GM23338 (cell line): Measurements from ENCODE around the gene WHAMM. TPM values are rescaled to one million over a fixed set of nuclear protein-coding genes. Genes with fewer than 3 reads are reported as not detected.

Experiments used
- ATAC-seq: fragments of 200-7000 bp; cut with Tn5 transposase; 3 replicates; pipeline ENCODE4 v1.9.1; 2020
- DNase-seq: peaks from one replicate; pipeline ENCODE4 v3.0.0-alpha.2; 2015; ENCODE audit warnings: low spot score
- H2AFZ ChIP-seq: fragments of 200-600 bp; sonication (generic); 2 replicates; pipeline ENCODE4 v1.8.0; 2016; ENCODE audit warnings: antibody characterized with exemption, mild to moderate bottlenecking, moderate library complexity
- H3F3A ChIP-seq: fragments of 200-600 bp; sonication (generic); replicated peaks from 2 replicates; pipeline ENCODE4 v1.8.0; 2017; ENCODE audit warnings: antibody characterized with exemption, mixed run types, low read depth
- H3K27ac ChIP-seq: fragments of 200-600 bp; sonication (generic); 2 replicates; pipeline ENCODE4 v1.6.1; 2016; ENCODE audit warnings: low read depth
- H3K27me3 ChIP-seq: fragments of 200-600 bp; sonication (generic); 2 replicates; pipeline ENCODE4 v1.8.0; 2016; ENCODE audit warnings: mild to moderate bottlenecking, mixed run types, moderate library complexity; ENCODE audit not compliant: insufficient read depth
- H3K36me3 ChIP-seq: fragments of 200-600 bp; sonication (generic); 2 replicates; pipeline ENCODE4 v1.8.0; 2016; ENCODE audit warnings: mild to moderate bottlenecking; ENCODE audit not compliant: insufficient read depth
- H3K4me1 ChIP-seq: fragments of 200-600 bp; sonication (generic); 2 replicates; pipeline ENCODE4 v1.8.0; 2016; ENCODE audit warnings: mild to moderate bottlenecking, moderate library complexity; ENCODE audit not compliant: insufficient read depth
- H3K4me2 ChIP-seq: fragments of 200-600 bp; sonication (generic); 2 replicates; pipeline ENCODE4 v1.7.1; 2017; ENCODE audit warnings: mixed run types
- H3K4me3 ChIP-seq: fragments of 200-600 bp; sonication (generic); 2 replicates; pipeline ENCODE4 v1.6.1; 2016; ENCODE audit warnings: mixed run types
- H3K79me2 ChIP-seq: fragments of 200-600 bp; sonication (generic); replicated peaks from 2 replicates; pipeline ENCODE4 v1.8.0; 2017; ENCODE audit warnings: mild to moderate bottlenecking; ENCODE audit not compliant: insufficient read depth
- H3K9me2 ChIP-seq: fragments of 200-600 bp; sonication (generic); 2 replicates; pipeline ENCODE4 v1.8.0; 2017; ENCODE audit not compliant: insufficient read depth
- H4K20me1 ChIP-seq: fragments of 200-600 bp; sonication (generic); replicated peaks from 2 replicates; pipeline ENCODE4 v1.8.0; 2017; ENCODE audit warnings: mild to moderate bottlenecking; ENCODE audit not compliant: insufficient read depth
- H3K27ac Mint-ChIP-seq: 2 replicates; pipeline ENCODE4 v1.8.0; 2020; ENCODE audit warnings: inconsistent platforms, mild to moderate bottlenecking, moderate library complexity, mixed read lengths
- H3K27me3 Mint-ChIP-seq: 3 replicates; pipeline ENCODE4 v1.8.0; 2022; ENCODE audit warnings: low read depth, mild to moderate bottlenecking, moderate library complexity, mixed read lengths, inconsistent platforms; ENCODE audit not compliant: insufficient read depth, poor library complexity
- H3K36me3 Mint-ChIP-seq: 3 replicates; pipeline ENCODE4 v1.8.0; 2021; ENCODE audit warnings: low read depth, mild to moderate bottlenecking, inconsistent platforms, moderate library complexity, mixed read lengths
- H3K4me1 Mint-ChIP-seq: 3 replicates; pipeline ENCODE4 v1.8.0; 2020; ENCODE audit warnings: mild to moderate bottlenecking, inconsistent platforms, mixed read lengths
- H3K4me3 Mint-ChIP-seq: 3 replicates; pipeline ENCODE4 v1.8.0; 2021; ENCODE audit warnings: moderate library complexity, mild to moderate bottlenecking, inconsistent platforms, mixed read lengths
- H3K9me3 Mint-ChIP-seq: 3 replicates; pipeline ENCODE4 v1.8.0; 2020; ENCODE audit warnings: moderate library complexity, mild to moderate bottlenecking, inconsistent platforms, mixed read lengths
- CTCF ChIP-seq, 2 experiments: fragments of 200-600 bp in 1 of 2; sonication (generic) in 1 of 2; conservative IDR thresholded peaks; 2 replicates each; pipeline versions ENCODE4 v1.5.1 to v1.6.1; 2016 to 2017; ENCODE audit warnings: antibody characterized with exemption in 2 of 2, low read depth in 2 of 2, mild to moderate bottlenecking in 2 of 2, moderate library complexity in 1 of 2
- ETS1 ChIP-seq: IDR thresholded peaks from 2 replicates; pipeline ENCODE4 v1.6.1; 2016; ENCODE audit warnings: antibody characterized with exemption
- EZH2phosphoT487 ChIP-seq: fragments of 200-600 bp; sonication (generic); IDR thresholded peaks from one replicate; pipeline ENCODE4 v1.8.1; 2018; ENCODE audit warnings: antibody characterized with exemption; ENCODE audit not compliant: unreplicated experiment
- JUNB ChIP-seq: IDR thresholded peaks from one replicate; pipeline ENCODE4 v1.6.1; 2016; ENCODE audit warnings: antibody characterized with exemption; ENCODE audit not compliant: unreplicated experiment
- POLR2AphosphoS5 ChIP-seq: IDR thresholded peaks from 2 replicates; pipeline ENCODE4 v1.6.1; 2016; ENCODE audit warnings: antibody characterized with exemption, low read depth
- REST ChIP-seq: IDR thresholded peaks from one replicate; pipeline ENCODE4 v1.6.1; 2018; ENCODE audit warnings: antibody characterized with exemption; ENCODE audit not compliant: unreplicated experiment
- STAT1 ChIP-seq: IDR thresholded peaks from one replicate; pipeline ENCODE4 v1.6.1; 2016; ENCODE audit warnings: antibody characterized with exemption; ENCODE audit not compliant: unreplicated experiment
- ZNF114 ChIP-seq: fragments of 250-450 bp; sonication (Bioruptor Pico); IDR thresholded peaks from 2 replicates; pipeline ENCODE4 v1.5.0; 2020; ENCODE audit warnings: mild to moderate bottlenecking, moderate library complexity
- ZNF331 ChIP-seq: fragments of 250-450 bp; sonication (Bioruptor Pico); IDR thresholded peaks from 2 replicates; pipeline ENCODE4 v1.5.0; 2020; ENCODE audit warnings: low read depth, mild to moderate bottlenecking, moderate library complexity
- ZNF462 ChIP-seq: fragments of 250-450 bp; sonication (Bioruptor Pico); IDR thresholded peaks from 2 replicates; pipeline ENCODE4 v1.5.0; 2020; ENCODE audit warnings: mild to moderate bottlenecking, moderate library complexity
- polyA plus RNA-seq: library from polyadenylated mRNA; unstranded; fragments of >200 nt; fragmentation: Nextera tagmentation; extraction: Ambion mirVana; gene quantifications from 2 replicates; pipeline ENCODE4 v1.2.1, GENCODE V29; 2016
- total RNA-seq: library from RNA; depleted of rRNA; stranded (reverse); fragments of >200 nt; shearing (Covaris generic); gene quantifications from 2 replicates; pipeline ENCODE4 v1.2.3, GENCODE V29; 2014

WHAMM gene
- total and polyA plus RNA-seq, 2 experiments from 2014 or later = 2.2 to 4.1 TPM

- Mint-ChIP-seq H3K27ac (no peak overlapping the region; the same call in 1 of the 2 replicates), H3K4me3 (no peak overlapping the region), H3K27me3 (peaks cover 19% of the 10 kb centered on the region), H3K4me1 (peaks cover 15% of the 10 kb centered on the region), H3K9me3 (no peaks in the 10 kb centered on the region), H3K36me3 (no peaks in the 10 kb centered on the region)
- Histone ChIP-seq H3K79me2 (no peaks in the 10 kb centered on the region), H3K27me3 (no peaks in the 10 kb centered on the region), H3K27ac (no peak overlapping the region), H3K4me2 (no peak overlapping the region), H3K4me3 (no peak overlapping the region), H3K9me2 (no peaks in the 10 kb centered on the region), H3K4me1 (peaks cover 7% of the 10 kb centered on the region), H4K20me1 (no peaks in the 10 kb centered on the region), H2AFZ (no peak overlapping the region), H3K36me3 (no peaks in the 10 kb centered on the region), H3F3A (no peaks in the 10 kb centered on the region)
- no peak for ATAC-seq
- TF ChIP-seq CTCF (conservative IDR thresholded peaks at IDR 0.05; ENCODE audit: low read depth in 2 of 2) = no peak
- no peak for TF ChIP-seq ZNF331 (CRISPR knock-in tag)
- no peak for DNase-seq
These were observed 41.3 kb downstream of the WHAMM start for GRCh38 chr15:82850731-82851130.

- Mint-ChIP-seq H3K27me3 (peaks cover 19% of the 10 kb centered on the region), H3K27ac (no peak overlapping the region), H3K9me3 (no peaks in the 10 kb centered on the region), H3K4me3 (no peak overlapping the region), H3K36me3 (no peaks in the 10 kb centered on the region), H3K4me1 (peaks cover 15% of the 10 kb centered on the region)
- H3K4me3 ChIP-seq = no peak overlapping the region
- no peaks in the 10 kb centered on the region for H3K79me2 ChIP-seq
- H3K4me1 ChIP-seq = peaks cover 7% of the 10 kb centered on the region
- no peak overlapping the region for H2AFZ ChIP-seq
- ATAC-seq (no peak), DNase-seq (no peak)
- no peak overlapping the region for H3K27ac ChIP-seq
- H3K4me2 ChIP-seq = no peak overlapping the region
- no peaks in the 10 kb centered on the region for H3K36me3 ChIP-seq
- H3K27me3 ChIP-seq = no peaks in the 10 kb centered on the region
- no peaks in the 10 kb centered on the region for H3F3A ChIP-seq
- H3K9me2 ChIP-seq = no peaks in the 10 kb centered on the region
- H4K20me1 ChIP-seq = no peaks in the 10 kb centered on the region
- TF ChIP-seq ZNF462 (CRISPR knock-in tag) (no peak), EZH2phosphoT487 (no peak), ZNF114 (CRISPR knock-in tag) (no peak), STAT1 (no peak), POLR2AphosphoS5 (no peak), REST (no peak), ETS1 (no peak), JUNB (no peak)
These were observed 42.0 kb downstream of the WHAMM start for GRCh38 chr15:82851306-82851850.
